ENCODE measurements around the gene R3HDM1.
"Not testable (repeated sequence)": the region's sequence is repeated elsewhere in the genome, so short reads cannot be mapped to it uniquely, and the experiment has no call there.

Gene R3HDM1

DNA sequence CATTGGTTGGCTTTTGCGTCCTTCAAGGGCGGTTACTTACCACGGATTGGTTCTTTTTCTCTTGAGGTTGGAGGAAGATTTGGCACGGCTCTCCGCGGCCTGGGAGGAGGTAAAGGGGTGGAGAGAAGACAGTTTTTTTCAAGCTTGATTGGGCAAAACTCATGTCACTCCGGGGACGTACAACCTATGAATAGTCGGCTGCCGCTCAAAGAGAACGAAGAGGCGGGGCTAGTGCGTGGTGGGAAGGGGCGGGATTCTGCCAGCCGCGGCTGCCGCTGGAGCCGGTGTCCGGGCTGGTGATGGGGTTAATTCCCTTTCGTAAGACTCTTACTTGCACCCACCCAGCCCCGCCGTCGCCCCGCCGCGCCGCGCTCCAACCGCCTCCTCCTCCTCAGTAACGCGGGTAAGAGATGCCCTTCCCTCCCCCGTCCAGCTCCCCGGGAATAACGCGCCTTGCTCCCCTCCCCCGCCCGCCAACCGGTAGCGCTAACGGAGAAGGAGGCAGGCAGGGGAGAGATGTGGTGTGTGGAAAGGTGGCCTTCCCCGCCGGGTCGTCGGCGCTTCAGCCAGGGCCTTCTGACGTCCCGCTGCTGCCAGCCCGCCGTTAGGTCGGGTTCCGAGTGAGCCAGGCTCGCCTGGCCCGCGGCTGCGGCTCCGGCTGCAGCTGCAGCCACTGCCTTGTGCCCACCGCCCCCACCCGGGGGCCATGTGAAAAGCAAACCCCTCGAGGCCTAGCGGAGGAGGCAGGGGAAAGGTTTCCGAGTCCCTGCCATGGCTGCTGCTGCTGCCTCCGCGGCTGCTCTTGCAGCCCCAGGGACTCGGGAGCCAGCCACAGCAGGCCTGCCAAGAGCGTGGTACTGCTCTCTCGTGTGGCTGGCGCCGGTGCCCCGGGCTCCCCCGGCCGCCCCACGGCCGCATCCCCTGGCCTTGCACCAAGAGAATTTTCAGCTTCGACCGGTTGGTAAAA is at the start of gene R3HDM1:
R3HDM1 (plus strand) TSS at position 254 of the 967 bp plus-strand sequence. CDS start 73,362 bp downstream, outside the sequence.
- peak; percentile 99 for DNase-seq (ENCODE audit: low spot score)

DNA sequence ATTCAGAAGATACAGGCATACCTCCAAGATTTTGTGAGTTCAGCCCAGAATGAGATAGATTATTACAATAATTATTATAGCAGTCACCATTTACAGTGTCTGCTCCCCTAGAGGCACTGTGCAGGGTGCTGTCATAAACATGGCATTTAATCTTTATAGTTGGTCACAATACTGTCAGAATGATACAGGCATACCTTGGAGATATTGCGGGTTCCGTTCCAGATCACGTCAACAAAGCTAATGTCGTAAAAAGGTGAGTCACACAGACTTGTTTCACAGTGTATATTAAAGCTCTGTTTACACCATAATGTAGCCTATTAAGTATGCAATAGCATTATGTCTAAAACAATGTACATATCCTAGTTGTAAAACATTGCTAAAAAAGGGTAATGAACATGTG is 45.8 kb upstream of the R3HDM1 start:
- DNase-seq (ENCODE audit: low spot score): no peak

- peak; percentile 5 for DNase-seq (ENCODE audit: low spot score)
Observed at GRCh38 chr2:135490376-135490775, 40.9 kb upstream of the R3HDM1 start.

- DNase-seq (ENCODE audit: low spot score): no peak
Observed at GRCh38 chr2:135494503-135494902, 36.8 kb upstream of the R3HDM1 start.

- DNase-seq (ENCODE audit: low spot score): no peak
Observed at GRCh38 chr2:135494917-135495316, 36.4 kb upstream of the R3HDM1 start.

- not testable (repeated sequence) for DNase-seq (ENCODE audit: low spot score)
Observed at GRCh38 chr2:135498588-135498987, 32.7 kb upstream of the R3HDM1 start.

- DNase-seq (ENCODE audit: low spot score): no peak
Observed at GRCh38 chr2:135504811-135505210, 26.5 kb upstream of the R3HDM1 start.

- DNase-seq (ENCODE audit: low spot score): no peak
Observed at GRCh38 chr2:135510577-135510976, 20.7 kb upstream of the R3HDM1 start.

GRCh38 chr2:135512099-135512498 is 19.2 kb upstream of the R3HDM1 start:
- DNase-seq (ENCODE audit: low spot score): no peak

GRCh38 chr2:135525786-135526185 is 5.5 kb upstream of the R3HDM1 start:
- DNase-seq (ENCODE audit: low spot score): no peak

DNA sequence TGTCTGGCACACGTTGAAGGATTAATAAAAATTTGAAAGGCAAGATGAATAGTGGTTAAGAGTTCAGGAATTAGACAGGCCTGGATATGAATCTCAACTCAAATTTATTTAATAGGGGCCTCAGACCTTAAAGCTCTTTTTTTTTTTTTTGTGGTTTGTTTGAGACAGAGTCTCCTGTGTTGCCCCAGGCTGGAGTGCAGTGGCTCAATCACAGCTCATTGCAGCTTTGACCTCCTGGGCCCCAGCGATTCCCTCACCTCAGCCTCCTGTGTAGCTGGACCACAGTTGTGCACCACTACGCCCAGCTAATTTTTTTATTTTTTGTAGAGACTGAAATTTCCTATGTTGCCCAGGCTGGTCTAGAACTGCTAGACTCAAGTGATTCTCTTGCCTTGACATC is 3.3 kb upstream of the R3HDM1 start:
- no peak for DNase-seq (ENCODE audit: low spot score)

GRCh38 chr2:135530313-135531230 is 712 bp upstream of the R3HDM1 start, which contains the start of gene ZRANB3:
ZRANB3 (minus strand) TSS chr2:135531218.
- peak; percentile 91 for DNase-seq (ENCODE audit: low spot score)

- no peak for DNase-seq (ENCODE audit: low spot score)
Observed at GRCh38 chr2:135532581-135532980, 1.3 kb downstream of the R3HDM1 start.

DNA sequence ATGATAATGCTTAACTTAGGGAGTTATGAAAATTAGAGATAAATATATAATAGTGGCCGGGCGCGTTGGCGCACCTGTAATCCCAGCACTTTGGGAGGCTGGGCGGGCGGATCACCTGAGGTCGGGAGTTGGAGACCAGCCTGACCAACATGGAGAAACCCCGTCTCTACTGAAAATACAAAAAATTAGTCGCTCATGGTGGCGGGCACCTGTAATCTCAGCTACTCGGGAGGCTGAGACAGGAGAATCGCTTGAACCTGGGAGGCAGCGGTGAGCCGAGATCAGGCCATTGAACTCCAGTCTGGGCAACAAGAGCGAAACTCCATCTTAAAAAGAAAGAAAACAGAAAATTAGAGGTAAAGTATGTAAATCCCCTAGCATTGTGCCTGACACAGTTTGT is 2.3 kb downstream of the R3HDM1 start:
- not testable (repeated sequence) for DNase-seq (ENCODE audit: low spot score)

GRCh38 chr2:135546436-135546835 is 15.2 kb downstream of the R3HDM1 start:
- no peak for DNase-seq (ENCODE audit: low spot score)

DNA sequence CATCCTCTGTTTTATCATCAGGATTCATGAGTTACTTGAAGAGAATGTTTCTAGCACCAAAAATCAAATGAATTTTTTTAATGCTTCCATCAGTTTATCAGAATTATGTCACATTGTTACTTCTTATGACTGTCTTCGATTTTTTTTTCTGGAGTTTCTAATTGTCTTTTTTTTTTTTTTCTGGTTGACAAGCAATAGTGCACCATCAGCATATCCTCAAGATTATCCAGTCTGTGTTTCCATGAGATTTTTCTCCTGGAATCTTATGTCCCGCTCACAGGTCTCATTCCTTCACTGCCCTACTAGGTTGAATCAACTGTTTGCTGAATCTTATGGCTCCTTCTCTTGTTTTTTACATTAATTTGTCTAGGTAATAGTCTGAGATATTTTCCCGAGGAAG is 16.0 kb downstream of the R3HDM1 start:
- no peak for DNase-seq (ENCODE audit: low spot score)

DNA sequence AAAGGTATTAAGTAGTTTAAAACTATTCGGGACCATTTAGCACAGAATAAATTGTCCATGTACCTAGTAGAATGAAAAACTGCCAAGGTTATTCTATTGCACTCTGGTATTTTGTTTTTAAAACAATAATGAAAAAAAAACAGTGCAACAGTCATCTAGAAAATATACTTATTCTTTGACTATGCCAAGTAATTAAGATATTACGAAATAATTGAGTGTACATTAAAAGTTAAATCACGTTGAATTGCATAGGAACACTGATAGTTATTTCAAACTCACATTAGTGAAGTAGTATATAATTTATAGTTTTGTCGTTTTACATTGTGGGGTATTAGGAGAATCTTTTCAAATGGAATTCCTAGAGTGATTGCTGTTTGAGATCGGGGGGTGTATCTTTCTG is 20.1 kb downstream of the R3HDM1 start:
- no peak for DNase-seq (ENCODE audit: low spot score)

DNA sequence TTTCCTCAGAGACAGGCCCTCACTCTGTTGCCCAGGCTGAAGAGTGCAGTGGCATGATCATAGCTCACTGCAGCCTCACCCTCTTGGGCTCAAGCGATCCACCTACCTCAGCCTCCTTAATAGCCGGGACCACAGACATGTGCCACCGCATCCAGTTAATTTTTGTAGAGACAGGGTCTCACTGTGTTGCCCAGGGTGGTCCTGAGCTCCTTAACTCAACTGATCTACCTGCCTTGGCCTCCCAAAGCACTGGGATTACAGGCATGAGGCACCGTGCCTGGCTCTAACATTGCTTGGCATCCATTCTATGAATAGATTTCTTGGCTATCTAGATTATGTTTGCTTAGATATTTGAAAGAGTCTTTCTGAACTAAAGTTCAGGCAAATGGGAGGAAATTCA is 21.6 kb downstream of the R3HDM1 start:
- DNase-seq (ENCODE audit: low spot score): no peak

- no peak for DNase-seq (ENCODE audit: low spot score)
Observed at GRCh38 chr2:135555311-135555710, 24.0 kb downstream of the R3HDM1 start.

DNA sequence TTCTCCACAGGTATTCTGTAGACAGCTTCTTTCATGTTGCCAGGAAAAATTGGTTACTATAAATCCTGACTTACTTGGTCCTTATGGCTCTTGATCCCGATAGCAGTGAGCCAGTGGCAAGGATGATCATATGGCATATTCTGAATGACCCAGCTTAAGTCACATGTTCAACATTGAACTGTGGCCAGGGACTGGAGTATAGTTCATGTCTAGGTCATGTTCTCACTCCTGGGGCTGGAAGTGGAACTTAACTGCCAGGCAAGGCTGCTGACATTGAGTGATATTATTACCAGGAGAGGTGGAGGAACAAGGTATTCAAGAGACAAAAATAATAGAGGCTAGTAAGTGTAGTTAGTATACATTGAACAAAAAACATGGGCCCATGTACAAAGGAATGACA is 26.2 kb downstream of the R3HDM1 start:
- no peak for DNase-seq (ENCODE audit: low spot score)

GRCh38 chr2:135561925-135562324 is 30.6 kb downstream of the R3HDM1 start:
- no peak for DNase-seq (ENCODE audit: low spot score)

DNA sequence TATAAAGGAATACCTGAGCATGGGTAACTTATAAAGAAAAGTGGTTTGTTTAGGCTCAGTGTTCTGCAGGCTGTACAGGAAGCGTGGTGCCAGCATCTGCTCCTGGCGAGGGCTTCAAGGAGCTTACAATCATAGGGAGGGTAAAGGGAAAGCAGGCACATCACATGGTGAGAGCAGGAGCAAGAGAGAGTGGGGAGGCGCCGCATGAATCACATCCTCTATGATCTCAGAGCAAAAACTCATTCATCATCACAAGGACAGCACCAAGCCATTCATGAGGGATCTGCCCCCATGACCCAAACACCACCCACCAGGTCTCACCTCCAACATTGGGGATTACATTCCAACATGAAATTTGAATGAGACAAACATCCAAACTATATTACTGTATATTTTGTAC is 32.5 kb downstream of the R3HDM1 start:
- no peak for DNase-seq (ENCODE audit: low spot score)

DNA sequence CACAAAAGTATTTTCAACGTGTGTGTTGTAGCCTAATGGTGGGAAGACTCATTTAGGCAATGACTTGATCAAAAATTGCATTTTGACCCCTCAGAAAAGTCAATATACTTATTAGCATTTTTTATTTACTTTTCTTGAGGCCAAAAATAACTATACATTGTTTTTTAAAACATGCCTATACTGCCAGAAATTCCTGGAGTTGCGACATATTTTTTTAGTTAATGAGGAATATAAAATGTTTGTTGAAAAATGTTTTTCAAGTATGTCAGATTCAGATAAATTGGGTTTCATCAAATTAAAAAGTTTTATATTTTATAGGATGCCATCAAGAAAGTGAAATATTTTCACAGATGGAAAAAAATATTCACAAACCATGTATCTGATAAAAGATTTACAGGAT is 39.6 kb downstream of the R3HDM1 start:
- no peak for DNase-seq (ENCODE audit: low spot score)
